HL-60/S4 (cell line): ENCODE data around the gene HOXB9.

Experiments used
- in situ Hi-C: fragments of 300-500 bp; cut with MboI; formaldehyde crosslinking; loops from 2 replicates; pipeline ENCODE4 v1.14.3; 2022; ENCODE audit warnings: low sequenced_read_pairs

HOXB9 gene

DNA sequence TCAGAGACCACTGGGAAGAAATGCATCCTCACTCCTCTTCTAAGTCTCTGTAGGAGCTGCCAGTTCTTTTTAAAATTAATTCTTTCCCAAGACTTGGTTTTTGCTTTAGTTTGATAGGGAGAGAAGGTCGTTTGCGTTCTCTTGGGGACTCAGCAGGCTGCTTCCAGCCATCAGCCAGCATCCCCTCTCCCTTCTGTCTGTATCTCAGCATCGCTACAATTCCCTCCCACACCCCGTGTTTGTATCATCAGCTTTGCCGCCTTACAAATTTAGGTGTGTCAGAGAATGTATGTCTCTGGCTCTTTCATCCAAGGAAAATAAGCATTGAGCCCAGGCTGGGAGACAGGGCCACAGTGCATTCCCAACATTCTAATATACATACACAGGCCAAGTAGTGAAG, 26.8 kb downstream of the HOXB9 start:
- in situ Hi-C loops, result no loop called here

DNA sequence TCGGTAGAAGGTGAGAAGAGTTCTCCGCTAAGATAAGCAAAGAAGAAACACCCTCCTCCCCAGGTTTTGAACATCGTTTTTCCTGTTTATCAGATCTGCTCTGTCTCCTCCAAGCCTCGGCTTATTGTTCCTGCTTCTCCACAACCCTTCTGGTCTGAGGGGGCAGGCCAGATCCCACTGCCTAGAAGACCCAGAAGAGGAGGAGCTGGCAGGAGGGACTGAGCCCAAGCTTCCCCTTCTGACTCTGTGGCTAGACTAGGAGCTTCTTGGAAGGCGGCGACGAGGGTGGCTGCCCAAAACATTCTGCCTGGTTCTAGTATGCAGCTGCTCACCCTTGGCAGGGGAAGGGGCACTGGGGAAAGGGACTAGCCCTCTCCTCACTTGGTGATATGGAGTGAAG, 27.4 kb downstream of the HOXB9 start:
- in situ Hi-C loops, result no loop called here

DNA sequence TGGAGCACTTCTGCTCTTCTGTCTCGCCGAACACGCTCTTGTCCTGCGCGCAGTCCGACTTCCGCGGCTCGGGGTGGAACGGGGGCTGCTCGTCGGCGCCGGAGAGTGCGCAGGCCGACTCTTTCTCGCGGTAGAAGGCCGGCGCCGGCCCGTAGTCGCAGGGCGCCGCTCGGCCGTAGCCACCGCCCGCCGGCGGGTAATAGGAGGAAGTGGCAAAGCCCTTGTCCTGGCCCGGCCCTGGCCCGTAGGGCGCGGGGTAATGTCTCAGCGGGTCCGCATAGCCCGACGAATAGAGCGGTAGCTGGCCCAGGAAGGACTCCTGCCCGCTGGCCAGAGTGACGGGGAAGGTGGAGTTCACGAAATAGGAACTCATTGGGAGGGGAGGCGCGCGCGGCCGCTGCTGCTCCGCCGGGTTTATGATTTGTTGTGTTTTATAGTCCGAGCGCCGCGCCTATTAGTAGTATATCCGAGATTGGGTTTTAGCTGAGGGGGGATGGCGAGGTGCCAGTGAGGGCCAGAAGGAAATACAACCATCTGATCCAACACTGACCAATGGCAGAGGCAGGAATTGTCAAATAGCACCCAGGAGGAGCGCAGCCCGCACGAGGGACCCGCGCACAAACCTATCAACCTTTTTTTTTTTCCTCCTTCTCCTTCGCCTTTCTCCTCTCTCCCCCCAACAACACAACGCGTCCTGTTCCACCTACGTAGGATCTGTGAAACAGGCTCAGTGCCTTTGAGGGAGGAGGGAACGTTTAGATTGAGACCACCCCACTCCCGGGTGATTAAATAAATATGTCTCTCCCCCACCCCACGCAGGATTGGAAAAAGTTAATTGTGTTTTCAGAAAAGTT, 28.2 kb downstream of the HOXB9 start:
- in situ Hi-C loops, result no loop called here

DNA sequence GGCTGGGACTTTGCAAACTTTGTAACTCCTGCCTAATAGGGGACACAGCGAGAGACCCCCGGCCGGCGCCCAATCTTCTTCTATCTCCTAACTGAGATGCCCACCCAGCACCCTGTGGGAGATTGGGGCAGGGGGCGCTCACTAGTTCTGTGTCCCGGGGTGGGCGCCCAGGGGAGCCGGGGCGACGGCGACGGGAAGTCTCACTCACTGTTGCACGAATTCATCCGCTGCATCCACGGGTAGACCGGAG, 28.7 kb downstream of the HOXB9 start:
- in situ Hi-C loops, result no loop called here

DNA sequence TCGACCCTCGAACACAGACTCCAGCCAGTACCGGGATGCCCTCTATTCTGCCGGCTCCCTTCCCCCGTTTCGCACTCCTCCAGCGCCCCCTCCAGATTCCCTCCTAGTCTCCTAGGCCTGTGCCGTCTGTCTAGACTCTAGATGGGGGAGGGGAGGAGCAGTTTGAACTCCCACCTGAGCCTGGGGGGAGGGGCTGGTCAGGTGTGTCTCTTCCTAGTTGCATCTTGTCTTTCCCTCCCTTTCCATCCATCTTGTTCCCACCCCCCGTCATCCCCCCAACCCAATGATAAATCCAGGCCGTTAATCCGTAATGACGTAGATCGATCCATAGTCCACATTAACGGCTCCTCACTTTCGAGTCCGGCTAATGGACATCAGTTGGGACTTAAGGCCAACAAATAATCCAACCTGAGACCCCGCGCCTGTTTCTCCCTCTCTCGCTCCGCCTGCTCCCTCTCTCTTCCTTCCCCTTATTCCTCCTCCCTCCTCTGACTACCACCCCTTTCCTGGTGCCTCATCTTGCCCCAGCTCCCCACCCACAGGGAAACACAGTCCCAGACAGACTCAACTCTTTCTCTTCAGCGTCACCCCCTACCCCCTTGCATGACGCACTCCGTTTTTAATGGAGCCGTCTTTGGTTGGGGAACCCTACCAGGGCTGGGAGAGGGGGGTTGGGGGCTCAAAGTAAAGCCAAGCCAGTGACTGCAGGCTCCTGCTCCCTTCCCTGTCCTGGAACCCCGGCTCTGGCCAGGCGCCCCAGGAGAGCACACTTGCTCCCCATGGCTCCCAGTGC, 29.2 kb downstream of the HOXB9 start:
- in situ Hi-C loops, result no loop called here

DNA sequence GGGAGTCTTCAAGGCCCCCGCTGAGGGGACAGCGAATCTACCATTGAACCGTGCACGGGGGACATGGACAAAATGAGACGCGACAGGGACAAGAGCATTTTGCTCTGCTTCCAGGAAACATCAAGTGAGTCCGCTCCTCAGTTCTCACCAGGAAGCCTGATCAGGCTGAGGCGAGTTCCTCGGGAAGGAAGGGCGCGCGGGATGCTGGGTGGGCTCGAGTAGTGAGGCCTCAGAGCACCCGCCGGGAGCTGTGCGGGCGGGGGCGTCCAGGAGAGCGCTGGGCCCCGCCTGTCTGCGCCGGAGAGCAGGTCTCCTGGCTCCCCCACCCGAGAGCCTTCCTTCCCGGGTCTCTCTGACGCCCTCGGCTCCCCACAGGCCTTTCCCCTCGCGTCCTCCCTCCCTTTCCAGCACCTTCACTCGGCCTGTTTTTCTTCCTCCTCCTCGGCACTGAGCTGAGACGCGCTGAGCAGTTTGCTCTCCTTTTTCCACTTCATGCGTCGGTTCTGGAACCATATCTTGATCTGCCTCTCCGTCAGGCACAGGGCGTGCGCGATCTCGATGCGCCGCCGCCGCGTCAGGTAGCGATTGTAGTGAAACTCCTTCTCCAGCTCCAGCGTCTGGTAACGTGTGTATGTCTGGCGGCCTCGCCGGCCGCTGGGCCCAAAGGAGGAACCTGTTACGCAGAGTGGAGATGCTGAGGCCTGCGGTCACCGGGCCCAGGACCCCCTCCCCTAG, 30.0 kb downstream of the HOXB9 start:
- in situ Hi-C loops, result no loop called here

DNA sequence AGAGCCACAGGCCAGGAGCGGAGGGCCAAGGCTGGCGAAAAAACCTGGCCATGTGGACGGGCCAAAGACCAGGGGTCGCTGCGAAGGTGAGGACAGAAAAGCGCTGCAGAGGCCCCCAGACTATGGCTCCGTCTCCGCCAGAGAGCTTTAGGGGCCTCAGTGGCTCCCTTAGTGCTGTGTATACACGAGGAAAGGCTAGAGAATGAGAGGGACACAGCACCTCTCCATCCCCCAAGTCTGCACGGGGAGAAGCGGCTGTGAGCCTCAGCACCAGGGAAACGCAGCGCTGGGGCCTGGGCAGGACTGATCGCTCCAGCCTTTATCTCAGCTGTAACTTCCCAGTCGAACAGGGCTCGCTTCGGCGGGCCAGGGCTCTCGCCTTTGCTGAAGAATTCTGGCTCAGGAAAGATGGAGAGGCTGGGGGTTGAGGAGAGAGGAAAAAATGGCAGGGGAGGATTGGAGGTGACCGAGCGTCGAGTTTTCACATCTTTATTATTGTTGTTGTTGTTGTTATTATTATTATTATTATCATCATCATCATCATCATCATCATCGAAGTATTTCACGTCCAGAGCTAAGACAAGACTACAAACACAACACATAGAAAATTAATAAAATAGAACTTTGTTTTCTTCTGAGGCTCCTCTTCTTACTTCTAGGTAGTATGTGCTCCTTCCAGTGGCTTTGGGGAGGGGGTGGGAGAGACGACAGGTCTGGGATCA, 30.7 kb downstream of the HOXB9 start:
- in situ Hi-C loops, result no loop called here

DNA sequence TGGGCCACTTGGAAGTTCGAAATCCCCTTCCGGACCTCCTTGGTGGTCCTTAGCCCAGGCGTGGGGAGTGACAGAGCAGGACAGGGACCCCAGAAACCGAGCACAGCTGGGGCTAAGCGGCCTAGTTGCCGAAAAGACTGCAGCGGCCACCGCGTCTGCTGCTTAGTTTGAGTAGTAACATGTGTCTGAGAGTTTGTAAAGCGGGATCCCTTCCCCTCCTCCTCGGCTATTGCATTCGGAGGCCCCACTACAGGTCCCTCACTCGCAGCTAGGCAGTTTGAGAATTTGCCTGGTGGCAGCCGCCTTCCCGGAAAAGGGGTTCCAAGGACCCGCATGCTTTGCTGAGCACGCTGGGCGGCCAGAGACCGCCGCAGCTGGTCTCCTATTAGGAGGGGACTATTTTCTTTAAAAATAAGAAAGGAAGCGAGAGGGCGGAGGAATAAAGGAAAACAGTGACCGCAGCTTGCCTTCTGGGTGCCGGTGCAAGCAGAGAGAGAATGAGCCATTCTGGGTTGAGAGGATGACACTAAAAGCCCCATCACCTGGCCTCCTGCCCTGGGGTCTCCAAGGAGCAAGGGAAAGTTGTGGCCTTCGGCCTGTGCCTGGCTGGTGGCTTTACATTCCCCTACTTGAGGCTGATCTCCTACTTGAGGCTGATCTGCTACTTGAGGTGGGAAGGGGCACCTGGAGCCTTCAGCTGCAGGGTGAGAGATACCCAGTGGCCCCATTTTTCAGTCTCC, 31.4 kb downstream of the HOXB9 start:
- in situ Hi-C loops, result no loop called here

DNA sequence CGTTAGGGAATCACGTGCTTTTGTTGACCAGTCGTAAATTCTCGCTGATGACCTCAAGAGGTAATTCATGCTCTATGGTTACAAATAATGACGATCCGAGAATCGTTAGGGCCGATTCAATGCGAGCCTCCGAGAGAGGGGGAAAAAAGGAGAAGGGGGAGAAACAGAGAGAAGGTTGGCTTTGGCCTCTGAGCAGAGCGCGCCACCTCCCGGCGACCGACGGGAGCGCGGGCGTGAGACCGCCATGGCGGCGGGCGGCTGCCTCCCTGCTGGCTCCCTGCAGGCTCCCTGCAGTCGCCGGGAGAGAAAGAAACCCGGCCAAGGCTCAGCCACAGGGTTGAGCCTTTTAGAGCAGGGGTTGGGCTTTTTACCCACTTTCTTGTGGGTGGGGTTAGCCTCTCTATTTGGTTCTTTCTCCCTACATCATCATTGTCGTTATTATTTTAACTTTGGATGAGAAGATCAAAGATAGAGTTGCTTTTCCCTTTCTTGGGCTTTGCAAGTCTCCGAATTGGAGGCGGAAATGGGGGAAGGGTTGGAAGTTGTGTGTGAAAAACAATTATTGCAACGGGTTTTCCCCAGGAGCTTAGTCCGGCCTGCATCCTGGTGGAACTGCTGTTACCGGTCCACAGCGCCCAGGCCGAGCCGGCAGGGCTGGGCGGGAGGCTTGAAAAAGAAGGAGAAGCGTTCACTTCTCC, 32.2 kb downstream of the HOXB9 start:
- in situ Hi-C loops, result no loop called here

DNA sequence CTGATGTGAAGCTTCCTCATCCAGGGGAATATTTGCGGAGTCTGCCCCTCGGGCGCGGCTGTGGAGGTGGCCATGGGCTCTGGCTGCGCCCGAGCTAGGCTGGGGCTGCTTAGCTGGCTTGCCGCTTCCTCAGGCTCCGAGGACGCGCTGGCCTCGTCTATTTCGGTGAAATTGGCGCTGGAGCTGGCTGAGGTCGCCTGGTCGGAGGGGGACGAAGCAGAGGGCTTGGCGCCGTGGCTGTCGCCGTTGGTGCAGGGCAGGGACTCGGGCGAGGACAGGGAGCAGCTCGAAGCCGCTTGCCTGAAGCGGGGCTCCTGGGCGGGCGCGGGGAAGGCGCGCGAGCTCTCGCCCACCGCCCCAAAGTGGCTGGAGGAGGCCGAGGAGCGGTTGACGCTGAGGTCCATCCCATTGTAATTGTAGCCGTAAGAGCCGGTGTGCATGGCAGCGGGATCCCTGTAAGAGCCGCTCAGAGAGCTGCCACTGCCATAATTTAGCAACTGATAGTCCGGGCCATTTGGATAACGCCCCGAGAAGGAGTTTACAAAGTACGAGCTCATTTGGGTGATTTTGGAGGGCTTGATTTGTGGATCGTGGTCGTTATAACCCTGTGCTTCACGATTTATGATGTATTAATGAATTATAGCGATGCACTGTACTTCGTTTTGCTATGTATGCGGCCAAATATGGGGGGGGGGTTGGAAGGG, 32.9 kb downstream of the HOXB9 start, which contains the start of gene HOXB5:
Gene HOXB5, minus strand, starts transcription at position 654 of the 704 bp plus-strand sequence. Its CDS starts 97 bp downstream, at position 557.
- in situ Hi-C loops, result no loop called here

DNA sequence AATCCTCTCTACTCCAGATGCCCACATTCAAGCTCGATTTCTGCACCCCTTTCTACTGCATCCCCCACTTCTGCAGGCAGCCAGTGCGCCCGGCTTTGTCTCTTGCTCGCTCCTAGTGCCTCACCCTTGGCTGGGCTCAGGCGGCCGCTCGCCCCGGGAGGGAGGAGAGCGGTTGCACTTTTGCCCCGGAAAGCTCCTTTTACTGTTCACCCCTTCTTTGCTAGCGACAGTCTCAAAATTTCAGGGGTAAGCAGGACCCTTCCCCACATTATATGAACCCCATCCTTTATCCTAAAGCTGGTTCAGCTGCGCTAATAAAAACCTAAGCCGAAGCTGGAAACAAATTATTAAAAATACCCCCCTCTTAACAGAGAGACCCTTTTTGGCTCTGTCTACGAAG, 33.6 kb downstream of the HOXB9 start:
- in situ Hi-C loops, result no loop called here

DNA sequence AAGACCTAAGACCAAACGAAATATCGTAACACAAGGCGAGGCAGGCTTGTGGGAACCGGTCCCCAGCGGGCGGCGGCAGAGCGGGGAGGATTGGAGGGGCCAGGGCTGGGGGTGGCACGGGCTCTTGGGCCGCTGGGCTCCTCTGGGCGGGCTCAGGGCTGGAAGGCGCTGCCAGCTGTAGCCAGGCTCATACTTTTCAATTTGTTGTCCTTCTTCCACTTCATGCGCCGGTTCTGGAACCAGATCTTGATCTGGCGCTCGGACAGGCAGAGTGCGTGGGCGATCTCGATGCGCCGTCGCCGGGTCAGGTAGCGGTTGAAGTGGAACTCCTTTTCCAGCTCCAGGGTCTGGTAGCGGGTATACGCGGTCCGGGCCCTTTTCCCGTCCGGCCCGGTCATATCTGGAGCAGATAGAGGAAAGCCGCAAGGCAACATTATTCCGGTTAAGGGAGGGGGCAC, 34.1 kb downstream of the HOXB9 start:
- in situ Hi-C loops, result no loop called here

DNA sequence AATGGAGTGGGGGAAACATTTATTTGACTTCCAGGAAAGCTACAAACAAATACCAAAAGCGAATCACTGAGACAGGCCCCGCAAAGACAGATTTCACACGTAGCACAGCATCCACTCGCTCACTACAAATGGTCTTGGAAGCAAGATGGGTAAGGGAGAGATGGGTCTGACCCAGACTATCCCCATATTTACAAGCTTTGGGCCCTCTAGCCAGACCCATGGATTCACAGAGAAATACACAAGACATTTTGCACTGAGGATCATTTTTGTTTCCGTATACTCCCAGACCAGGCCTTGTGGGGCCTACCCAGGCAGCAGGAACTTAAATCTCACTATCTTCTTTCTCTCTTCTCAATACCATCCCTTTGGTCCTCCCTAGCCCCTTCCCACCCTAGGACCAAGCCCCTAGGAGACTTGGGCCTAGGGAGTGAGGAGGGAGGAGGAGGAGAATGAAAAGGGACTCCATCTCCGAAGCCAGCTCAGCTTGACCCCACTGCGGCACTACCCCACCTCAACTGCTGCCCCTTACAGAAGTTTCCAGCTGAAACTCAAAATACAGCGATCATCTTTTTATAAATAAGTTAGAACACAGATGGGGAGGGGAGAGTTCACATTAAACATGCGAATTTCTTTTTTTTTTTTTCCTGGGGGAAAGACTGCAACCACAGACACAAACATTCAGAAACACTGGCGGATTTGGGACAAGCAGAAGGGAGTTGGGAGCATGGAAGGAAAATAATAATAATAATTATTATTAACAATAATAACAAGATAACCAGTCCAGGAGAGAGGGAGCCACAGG, 34.7 kb downstream of the HOXB9 start:
- in situ Hi-C loops, result no loop called here

DNA sequence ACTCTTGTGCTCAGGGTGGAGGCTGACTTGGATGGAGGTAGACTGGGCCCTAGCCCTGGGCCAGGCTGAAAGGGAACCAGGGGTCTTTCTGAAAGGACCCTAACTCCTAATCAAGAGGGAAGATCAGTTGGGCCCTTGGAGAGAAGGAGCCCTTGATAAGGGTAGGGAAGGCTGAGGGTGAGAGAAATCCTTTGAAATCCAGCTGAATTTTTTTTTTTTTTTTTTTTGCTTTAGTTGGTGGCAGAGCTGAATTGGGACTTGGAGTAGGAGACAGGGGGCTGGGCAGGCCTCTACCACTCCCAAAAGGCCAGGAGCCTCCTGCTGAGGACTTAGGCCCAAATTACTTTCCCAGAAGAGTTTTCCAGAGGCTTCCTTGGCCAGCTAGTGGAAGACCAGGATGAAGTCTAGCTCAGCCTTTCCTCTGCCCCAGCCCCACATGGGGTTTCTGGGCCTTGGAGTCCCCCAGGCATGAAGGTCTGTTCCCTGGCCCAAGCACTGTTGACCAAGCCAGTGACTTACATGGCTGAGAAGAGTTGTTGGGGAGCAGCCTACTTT, 35.5 kb downstream of the HOXB9 start:
- in situ Hi-C loops, result no loop called here

DNA sequence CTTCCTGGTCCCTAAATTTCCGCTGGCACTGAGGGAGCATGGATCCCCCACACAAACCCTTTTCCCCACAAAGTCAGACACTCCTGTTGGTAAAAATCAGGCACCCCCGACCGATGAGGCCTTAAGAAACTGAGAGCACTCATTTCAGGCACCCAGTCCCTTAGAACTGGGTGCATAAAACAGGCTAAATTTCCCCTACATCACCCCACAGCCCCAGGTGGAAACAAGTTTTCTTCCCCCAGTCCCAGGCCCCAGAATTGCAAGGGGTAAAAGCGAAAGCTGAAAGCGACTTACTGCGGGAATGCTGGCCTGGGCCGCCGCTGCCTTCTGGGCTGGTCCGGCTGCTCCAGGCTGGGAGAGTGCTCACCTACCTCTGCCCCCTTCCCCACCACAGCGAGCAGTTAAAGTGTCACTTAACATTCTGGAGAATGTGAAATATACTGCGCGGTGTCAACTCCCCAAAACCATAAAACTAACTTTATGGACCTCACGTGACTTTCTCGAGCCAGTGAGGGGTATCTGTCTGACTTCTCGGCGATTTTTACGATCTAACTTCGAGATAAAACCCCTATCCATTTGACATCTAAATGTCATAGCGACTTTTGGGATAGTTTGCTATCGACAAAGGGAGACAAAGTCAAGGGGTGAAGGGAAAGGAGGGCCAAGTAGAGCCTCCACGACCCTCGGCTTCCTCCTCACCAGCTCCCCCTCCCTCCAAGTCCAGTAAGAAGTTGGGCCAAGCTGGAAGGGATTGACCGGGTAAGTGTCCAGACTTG, 36.1 kb downstream of the HOXB9 start, which contains the start of gene HOXB3:
Gene HOXB3, minus strand, starts transcription at position 411 of the 776 bp plus-strand sequence. CDS start 37,767 bp downstream, outside the sequence.
- in situ Hi-C loops, result no loop called here

DNA sequence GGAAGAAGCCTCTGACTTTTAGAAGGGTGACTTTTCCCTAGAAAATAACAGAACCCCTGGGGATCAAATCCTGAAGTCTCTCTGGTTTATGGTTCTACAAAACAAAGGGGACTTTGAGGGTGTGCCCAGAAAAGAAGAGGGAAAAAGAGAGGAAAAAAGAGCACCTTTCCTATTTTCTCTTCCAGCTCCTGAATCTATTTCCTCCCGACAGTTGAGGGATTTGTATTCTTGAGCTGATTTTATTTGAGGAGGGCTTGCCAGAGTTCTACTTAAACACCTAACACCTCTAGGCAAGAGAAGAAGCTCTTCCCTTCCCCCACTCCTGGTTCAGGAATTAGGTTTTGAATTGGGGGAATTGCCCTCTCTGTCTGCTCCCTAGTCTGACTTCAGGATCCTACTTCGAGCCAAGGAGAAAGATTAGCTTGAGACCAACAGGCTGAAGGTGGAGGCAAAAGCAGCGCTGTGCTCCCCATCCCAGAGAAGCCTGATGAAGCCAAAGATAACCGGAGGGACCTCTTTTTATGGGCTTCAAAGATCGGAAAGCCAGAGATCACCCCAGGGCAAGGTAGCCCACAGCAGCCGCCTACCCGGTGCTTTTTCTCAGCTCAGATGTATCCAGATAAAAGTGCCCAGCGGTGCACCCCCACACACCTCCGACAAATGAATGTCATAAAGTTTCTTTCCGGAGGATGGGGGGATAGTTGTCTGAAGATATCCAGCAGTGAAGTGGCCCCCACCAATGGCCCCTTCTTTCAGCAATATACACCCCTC, 36.9 kb downstream of the HOXB9 start:
- in situ Hi-C loops, result no loop called here
